K562 (cell line): Measurements from ENCODE around the gene TSKS. TPM values are rescaled to one million over a fixed set of nuclear protein-coding genes. Genes with fewer than 3 reads are reported as not detected.

Source experiments
- CREB1 ChIP-seq, 2 experiments: sonication (generic) in 1 of 2; formaldehyde crosslinking in 1 of 2; IDR thresholded peaks; 2 replicates each; pipeline versions ENCODE4 v1.6.1 to v1.8.0; 2012 to 2022; ENCODE audit warnings: inconsistent platforms in 1 of 2, mild to moderate bottlenecking in 1 of 2, missing genetic modification reagents in 1 of 2, moderate library complexity in 1 of 2
- HDGF ChIP-seq: fragments of 450-650 bp; IDR thresholded peaks from 2 replicates; pipeline ENCODE4 v1.6.1; 2016
- NCOA1 ChIP-seq: fragments of 450-650 bp; IDR thresholded peaks from 2 replicates; pipeline ENCODE4 v1.6.1; 2016; ENCODE audit warnings: low read depth
- PHF21A ChIP-seq: fragments of 450-650 bp; IDR thresholded peaks from 2 replicates; pipeline ENCODE4 v1.6.1; 2017; ENCODE audit warnings: low read depth, borderline replicate concordance
- POLR2G ChIP-seq: fragments of 200-400 bp; formaldehyde crosslinking; IDR thresholded peaks from 2 replicates; pipeline ENCODE4 v1.6.1; 2017; ENCODE audit warnings: low read depth, mild to moderate bottlenecking, antibody characterized with exemption, low read length, moderate library complexity
- STAT5A ChIP-seq: IDR thresholded peaks from 2 replicates; pipeline ENCODE4 v1.6.1; 2012; ENCODE audit warnings: low read length, inconsistent platforms, borderline replicate concordance
- TCF7 ChIP-seq: sonication (generic); IDR thresholded peaks from 2 replicates; pipeline ENCODE4 v1.6.1; 2016; ENCODE audit warnings: antibody characterized with exemption, borderline replicate concordance
- ZBTB7A ChIP-seq: IDR thresholded peaks from 2 replicates; pipeline ENCODE4 v1.6.1; 2011; ENCODE audit warnings: low read depth, mild to moderate bottlenecking, low read length, moderate library complexity, borderline replicate concordance; ENCODE audit not compliant: control insufficient read depth
- ZFP36 ChIP-seq: fragments of 150-350 bp; IDR thresholded peaks from 2 replicates; pipeline ENCODE4 v1.6.1; 2018; ENCODE audit warnings: low read length, low read depth; ENCODE audit not compliant: partially characterized antibody
- ZNF175 ChIP-seq: fragments of 200-800 bp; sonication (Bioruptor generic); IDR thresholded peaks from 2 replicates; pipeline ENCODE4 v1.6.1; 2016; ENCODE audit warnings: low read depth, mild to moderate bottlenecking, missing genetic modification characterization, missing compliant biosample characterization
- polyA plus RNA-seq, 8 experiments: library from polyadenylated mRNA; depleted of rRNA in 4 of 8; stranded (reverse) in 5 of 8; unstranded in 3 of 8; fragments of >200 nt; fragmentation: Nextera tagmentation in 2 of 8; fragmentation: Illumina TruSeq in 1 of 8; extraction: Ambion mirVana in 2 of 8; extraction: Trizol in 1 of 8; gene quantifications; 2 replicates each; pipeline versions ENCODE4 v1.2.1 to v1.2.3, GENCODE V29; 2011 to 2014; ENCODE audit warnings: inconsistent platforms in 1 of 8, missing spikeins in 1 of 8
- total RNA-seq, 7 experiments: library from RNA; depleted of rRNA in 6 of 7; stranded (reverse); fragments of >200 nt in 6 of 7; fragmentation: Illumina TruSeq in 2 of 7; extraction: Trizol in 2 of 7; gene quantifications; 2 replicates each; pipeline versions ENCODE4 v1.2.1 to v1.2.3, GENCODE V29; 2011 to 2021; ENCODE audit warnings: low replicate concordance in 1 of 7
- TF ChIP-seq, protein P1 (sequence below), 2 experiments: fragments of 450-650 bp in 1 of 2; sonication (generic) in 1 of 2; formaldehyde crosslinking in 1 of 2; IDR thresholded peaks; 2 replicates each; pipeline versions ENCODE4 v1.7.1 to v1.9.0; 2016 to 2022; ENCODE audit warnings: inconsistent platforms in 1 of 2, mild to moderate bottlenecking in 1 of 2, missing genetic modification reagents in 1 of 2
- TF ChIP-seq, protein P2 (sequence below): conservative IDR thresholded peaks from 2 replicates; pipeline ENCODE4 v1.6.1; 2011; ENCODE audit warnings: low read depth, mild to moderate bottlenecking, low read length; ENCODE audit not compliant: control insufficient read depth
- TF ChIP-seq, protein P3 (sequence below): sonication (generic); formaldehyde crosslinking; IDR thresholded peaks from 2 replicates; pipeline ENCODE4 v1.8.1; 2023; ENCODE audit warnings: mild to moderate bottlenecking, missing genetic modification reagents

The TSKS gene
- total and polyA plus RNA-seq, 9 of the 15 experiments (the other 6 are each of a cell fraction or from before 2014, with no cell fraction given): 0.14 to 4.5 (median 0.80) TPM

DNA sequence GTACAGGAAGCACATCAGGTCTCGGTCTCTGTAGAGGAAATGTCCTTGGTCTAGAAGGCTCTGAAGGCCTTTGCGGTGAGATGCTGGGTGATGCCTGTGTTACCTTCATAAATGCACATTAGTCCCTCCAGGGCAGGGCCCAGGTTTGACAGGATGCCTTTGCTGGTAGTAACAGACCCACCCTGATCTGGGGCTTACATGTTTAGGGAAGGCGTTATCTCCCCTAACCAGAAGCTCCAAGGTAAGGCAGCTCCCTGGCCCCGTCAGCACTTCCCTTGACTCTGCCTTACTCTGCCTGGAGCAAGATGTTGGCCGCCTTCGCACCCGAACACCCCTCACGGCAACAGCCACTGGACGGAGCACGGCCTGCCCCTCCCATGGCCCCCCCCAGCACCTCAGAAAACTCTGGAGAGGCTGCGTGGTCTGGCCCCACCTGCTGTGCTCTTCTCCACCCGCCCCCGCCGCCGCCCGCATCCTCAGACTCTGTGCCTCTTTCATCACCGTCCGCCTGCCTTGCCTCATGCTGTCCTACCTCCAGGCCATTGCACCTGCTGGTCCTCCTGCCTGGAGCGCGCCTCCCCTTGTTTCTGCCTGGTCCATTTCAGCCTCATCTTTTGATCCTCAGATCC lies 12.8 kb upstream of the TSKS start (continued):
- TF ChIP-seq, protein P1, sequence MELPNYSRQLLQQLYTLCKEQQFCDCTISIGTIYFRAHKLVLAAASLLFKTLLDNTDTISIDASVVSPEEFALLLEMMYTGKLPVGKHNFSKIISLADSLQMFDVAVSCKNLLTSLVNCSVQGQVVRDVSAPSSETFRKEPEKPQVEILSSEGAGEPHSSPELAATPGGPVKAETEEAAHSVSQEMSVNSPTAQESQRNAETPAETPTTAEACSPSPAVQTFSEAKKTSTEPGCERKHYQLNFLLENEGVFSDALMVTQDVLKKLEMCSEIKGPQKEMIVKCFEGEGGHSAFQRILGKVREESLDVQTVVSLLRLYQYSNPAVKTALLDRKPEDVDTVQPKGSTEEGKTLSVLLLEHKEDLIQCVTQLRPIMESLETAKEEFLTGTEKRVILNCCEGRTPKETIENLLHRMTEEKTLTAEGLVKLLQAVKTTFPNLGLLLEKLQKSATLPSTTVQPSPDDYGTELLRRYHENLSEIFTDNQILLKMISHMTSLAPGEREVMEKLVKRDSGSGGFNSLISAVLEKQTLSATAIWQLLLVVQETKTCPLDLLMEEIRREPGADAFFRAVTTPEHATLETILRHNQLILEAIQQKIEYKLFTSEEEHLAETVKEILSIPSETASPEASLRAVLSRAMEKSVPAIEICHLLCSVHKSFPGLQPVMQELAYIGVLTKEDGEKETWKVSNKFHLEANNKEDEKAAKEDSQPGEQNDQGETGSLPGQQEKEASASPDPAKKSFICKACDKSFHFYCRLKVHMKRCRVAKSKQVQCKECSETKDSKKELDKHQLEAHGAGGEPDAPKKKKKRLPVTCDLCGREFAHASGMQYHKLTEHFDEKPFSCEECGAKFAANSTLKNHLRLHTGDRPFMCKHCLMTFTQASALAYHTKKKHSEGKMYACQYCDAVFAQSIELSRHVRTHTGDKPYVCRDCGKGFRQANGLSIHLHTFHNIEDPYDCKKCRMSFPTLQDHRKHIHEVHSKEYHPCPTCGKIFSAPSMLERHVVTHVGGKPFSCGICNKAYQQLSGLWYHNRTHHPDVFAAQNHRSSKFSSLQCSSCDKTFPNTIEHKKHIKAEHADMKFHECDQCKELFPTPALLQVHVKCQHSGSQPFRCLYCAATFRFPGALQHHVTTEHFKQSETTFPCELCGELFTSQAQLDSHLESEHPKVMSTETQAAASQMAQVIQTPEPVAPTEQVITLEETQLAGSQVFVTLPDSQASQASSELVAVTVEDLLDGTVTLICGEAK (IDR thresholded peaks at IDR 0.05): no peak
- TF ChIP-seq, protein P1 (CRISPR knock-in tag; IDR thresholded peaks at IDR 0.05): no peak
- TF ChIP-seq CREB1 (IDR thresholded peaks at IDR 0.05) (peak; percentile 62; the same call in 1 of the 2 replicates), CREB1 (CRISPR knock-in tag; IDR thresholded peaks at IDR 0.05) (no peak), ZFP36 (peak; percentile 13), POLR2G (peak; percentile 52), TCF7 (0 out of 2 replicates have a peak, but pooled peaks have one; percentile 51), ZNF175 (CRISPR knock-in tag) (no peak), HDGF (0 out of 2 replicates have a peak, but pooled peaks have one; percentile 72), PHF21A (0 out of 2 replicates have a peak, but pooled peaks have one; percentile 58), ZBTB7A (peak; percentile 58; the same call in 1 of the 2 replicates), NCOA1 (no peak), STAT5A (peak; percentile 59; the same call in 1 of the 2 replicates)
- TF ChIP-seq, protein P2, sequence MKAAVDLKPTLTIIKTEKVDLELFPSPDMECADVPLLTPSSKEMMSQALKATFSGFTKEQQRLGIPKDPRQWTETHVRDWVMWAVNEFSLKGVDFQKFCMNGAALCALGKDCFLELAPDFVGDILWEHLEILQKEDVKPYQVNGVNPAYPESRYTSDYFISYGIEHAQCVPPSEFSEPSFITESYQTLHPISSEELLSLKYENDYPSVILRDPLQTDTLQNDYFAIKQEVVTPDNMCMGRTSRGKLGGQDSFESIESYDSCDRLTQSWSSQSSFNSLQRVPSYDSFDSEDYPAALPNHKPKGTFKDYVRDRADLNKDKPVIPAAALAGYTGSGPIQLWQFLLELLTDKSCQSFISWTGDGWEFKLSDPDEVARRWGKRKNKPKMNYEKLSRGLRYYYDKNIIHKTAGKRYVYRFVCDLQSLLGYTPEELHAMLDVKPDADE: 0 out of 2 replicates have a peak, but pooled peaks have one; percentile 34
- TF ChIP-seq, protein P3, sequence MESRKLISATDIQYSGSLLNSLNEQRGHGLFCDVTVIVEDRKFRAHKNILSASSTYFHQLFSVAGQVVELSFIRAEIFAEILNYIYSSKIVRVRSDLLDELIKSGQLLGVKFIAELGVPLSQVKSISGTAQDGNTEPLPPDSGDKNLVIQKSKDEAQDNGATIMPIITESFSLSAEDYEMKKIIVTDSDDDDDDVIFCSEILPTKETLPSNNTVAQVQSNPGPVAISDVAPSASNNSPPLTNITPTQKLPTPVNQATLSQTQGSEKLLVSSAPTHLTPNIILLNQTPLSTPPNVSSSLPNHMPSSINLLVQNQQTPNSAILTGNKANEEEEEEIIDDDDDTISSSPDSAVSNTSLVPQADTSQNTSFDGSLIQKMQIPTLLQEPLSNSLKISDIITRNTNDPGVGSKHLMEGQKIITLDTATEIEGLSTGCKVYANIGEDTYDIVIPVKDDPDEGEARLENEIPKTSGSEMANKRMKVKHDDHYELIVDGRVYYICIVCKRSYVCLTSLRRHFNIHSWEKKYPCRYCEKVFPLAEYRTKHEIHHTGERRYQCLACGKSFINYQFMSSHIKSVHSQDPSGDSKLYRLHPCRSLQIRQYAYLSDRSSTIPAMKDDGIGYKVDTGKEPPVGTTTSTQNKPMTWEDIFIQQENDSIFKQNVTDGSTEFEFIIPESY (CRISPR knock-in tag): 0 out of 2 replicates have a peak, but pooled peaks have one; percentile 25
